Kidney (tissue), 14 donors: ENCODE data around the gene PGLYRP3. TPM values are rescaled to one million over a fixed set of nuclear protein-coding genes. Genes with fewer than 3 reads are reported as not detected.

Experiments
- DNase-seq, 5 donors: peaks; one replicate each; pipeline ENCODE4 v3.0.0-alpha.2; 2013 to 2020
- FAIRE-seq: peaks from 2 replicates; lab custom pipeline; 2012; peaks lifted over from hg19 to GRCh38; lab: Jason Lieb, UNC
- H3K27ac ChIP-seq, 2 donors: one replicate each; pipeline ENCODE4 v1.7.0; 2013; ENCODE audit warnings: low read depth in 2 of 2, low read length in 2 of 2, inconsistent platforms in 1 of 2
- H3K27me3 ChIP-seq: one replicate; pipeline ENCODE4 v1.7.1; 2013; ENCODE audit warnings: low read length, inconsistent platforms; ENCODE audit not compliant: control insufficient read depth, insufficient read depth
- H3K36me3 ChIP-seq, 3 donors: one replicate each; pipeline versions ENCODE4 v1.7.0 to v1.7.1; 2013; ENCODE audit warnings: low read length in 3 of 3, control low read depth in 1 of 3, inconsistent platforms in 1 of 3; ENCODE audit not compliant: insufficient read depth in 3 of 3, control insufficient read depth in 2 of 3
- H3K4me1 ChIP-seq, 3 donors: one replicate each; pipeline versions ENCODE4 v1.7.0 to v1.7.1; 2013; ENCODE audit warnings: low read length in 3 of 3, inconsistent platforms in 1 of 3, low read depth in 1 of 3; ENCODE audit not compliant: control insufficient read depth in 2 of 3, insufficient read depth in 2 of 3
- H3K4me3 ChIP-seq, 3 donors: one replicate each; pipeline versions ENCODE4 v1.7.0 to v1.8.1; 2013; ENCODE audit warnings: low read length in 3 of 3, control low read depth in 1 of 3, inconsistent platforms in 1 of 3
- H3K9ac ChIP-seq, 3 donors: one replicate each; pipeline versions ENCODE4 v1.7.0 to v1.7.1; 2013; ENCODE audit warnings: low read length in 3 of 3, control low read depth in 1 of 3, inconsistent platforms in 1 of 3
- H3K9me3 ChIP-seq, 3 donors: one replicate each; pipeline versions ENCODE4 v1.7.0 to v1.7.1; 2013; ENCODE audit warnings: low read length in 3 of 3, control low read depth in 1 of 3, inconsistent platforms in 1 of 3; ENCODE audit not compliant: control insufficient read depth in 2 of 3, insufficient read depth in 1 of 3
- CTCF ChIP-seq: IDR thresholded peaks from 3 replicates; pipeline ENCODE4 v1.5.1; 2012; ENCODE audit warnings: mild to moderate bottlenecking, moderate library complexity, borderline replicate concordance; ENCODE audit not compliant: insufficient read depth; ENCODE audit errors: extremely low read depth
- intact Hi-C: fragments of 100-400 bp; cut with DNase I; formaldehyde crosslinking; loops from one replicate; pipeline ENCODE4 v1.11.1; 2022
- polyA plus RNA-seq: library from polyadenylated mRNA; stranded (reverse); fragments of 350-450 nt; fragmentation: Illumina TruSeq; extraction: RNeasy Lipid Tissue Mini Kit (QIAGEN cat#74804); gene quantifications from one replicate; pipeline ENCODE4 v1.2.3, GENCODE V29; 2014; ENCODE audit warnings: low read depth, low replicate concordance; ENCODE audit not compliant: insufficient read depth
- total RNA-seq: library from RNA; stranded (reverse); fragmentation: NEBNext Ultra II Directional; extraction: Animal tissue kit (Norgen Biotek cat#: 25700); gene quantifications from one replicate; pipeline ENCODE4 v1.2.1, GENCODE V29; 2021
- donor health status: control.
- donor health status: control.
- donor health status: control.
- donor health status: control.
- donor health status: control.
- donor health status: DM: yes; HTN: yes; CAD: no.
- donor health status: Normal renal cell carcinoma (clear cell type).

The PGLYRP3 gene
- total and polyA plus RNA-seq, 2 donors from 2014 or later, result not detected

- H3K9ac ChIP-seq, result no peak overlapping the region
- intact Hi-C loops, result loop anchor here (10.0 kb wide), 1 partner anchor 136 kb away; no protein-coding TSS in a partner anchor
Observed at GRCh38 chr1:153358691-153358975, 45.9 kb upstream of the PGLYRP3 start.

GRCh38 chr1:153357853-153358690 lies 45.3 kb upstream of the PGLYRP3 start, which contains the start of gene S100A9:
Gene S100A9, plus strand, starts transcription at chr1:153357854. Its CDS starts 430 bp downstream, at chr1:153358284.
- H3K27me3 ChIP-seq, result no peaks in the 10 kb centered on the region
- no peaks in the 10 kb centered on the region for H3K4me1 ChIP-seq
- H3K9me3 ChIP-seq, result no peaks in the 10 kb centered on the region
- no peak for TF ChIP-seq CTCF
- H3K4me3 ChIP-seq, result no peak within 1 kb of the TSS
- intact Hi-C loops, result loop anchor here (10.0 kb wide), 1 partner anchor 137 kb away; no protein-coding TSS in a partner anchor
- no peaks in the 10 kb centered on the region for H3K36me3 ChIP-seq
- H3K27ac ChIP-seq, result no peak within 1 kb of the TSS
- FAIRE-seq (no peak), DNase-seq (peak in 1 of 5 donors; percentile 15)
- no peak within 1 kb of the TSS for H3K9ac ChIP-seq

More at GRCh38 chr1:153358691-153358975, 45.9 kb upstream of the PGLYRP3 start:
- H3K27ac ChIP-seq, result no peak overlapping the region
- peak in 1 of 5 donors; percentile 11 for DNase-seq
- H3K9me3 ChIP-seq, result no peaks in the 10 kb centered on the region
- no peaks in the 10 kb centered on the region for H3K4me1 ChIP-seq
- H3K36me3 ChIP-seq, result no peaks in the 10 kb centered on the region
- no peaks in the 10 kb centered on the region for H3K27me3 ChIP-seq
- no peak overlapping the region for H3K4me3 ChIP-seq
- no peak for FAIRE-seq
- TF ChIP-seq CTCF, result no peak

- Histone ChIP-seq H3K27me3 (no peaks in the 10 kb centered on the region), H3K27ac (no peak overlapping the region), H3K9me3 (no peaks in the 10 kb centered on the region), H3K36me3 (no peaks in the 10 kb centered on the region), H3K4me1 (no peaks in the 10 kb centered on the region), H3K9ac (no peak overlapping the region), H3K4me3 (no peak overlapping the region)
- no peak for FAIRE-seq
- TF ChIP-seq CTCF, result no peak
- peak in 2 of 5 donors; percentile 20 to 93 for DNase-seq
- intact Hi-C loops, result loop anchor here (10.0 kb wide), 1 partner anchor 138 kb away; no protein-coding TSS in a partner anchor
Observed at GRCh38 chr1:153357076-153357852, 44.5 kb upstream of the PGLYRP3 start.
